ENCODE results near the gene OR51A2. TPM values are rescaled to one million over a fixed set of nuclear protein-coding genes. Genes with fewer than 3 reads are reported as not detected.

OR51A2 gene
- total RNA-seq: not detected in 2 replicates

GRCh38 chr11:4955613-4956012 is at the start of gene OR51A2:
TSS of gene OR51A2 (minus strand) at chr11:4955713. CDS start at chr11:4955713, 0 bp downstream.

GRCh38 chr11:4994551-4994950 is 39.0 kb upstream of the OR51A2 start, which contains the start of gene OR51L1:
TSS of gene OR51L1 (plus strand) at chr11:4994851. CDS start at chr11:4998983, 4,132 bp downstream.

GRCh38 chr11:4947505-4947904 is 8.0 kb downstream of the OR51A2 start, which contains the start of gene OR51A4:
TSS of gene OR51A4 (minus strand) at chr11:4947605. CDS start at chr11:4947100, 505 bp downstream.

GRCh38 chr11:4924239-4924638 is 31.3 kb downstream of the OR51A2 start, which contains the start of gene OR51G1:
TSS of gene OR51G1 (minus strand) at chr11:4924339. CDS start at chr11:4924339, 0 bp downstream.

GRCh38 chr11:4919250-4919649 is 36.3 kb downstream of the OR51A2 start, which contains the start of gene OR51G2:
TSS of gene OR51G2 (minus strand) at chr11:4919350. CDS start at chr11:4915663, 3,687 bp downstream.

Other genes with a start within 250 kb of the OR51A2 start
- gene OR51F1, start 185.8 kb downstream of the OR51A2 start, total RNA-seq: not detected in 2 replicates
- gene OR52R1, start 151.3 kb downstream of the OR51A2 start, total RNA-seq: not detected in 2 replicates
- not detected in 2 replicates for gene OR51F2, start 134.4 kb downstream of the OR51A2 start, total RNA-seq
- not detected in 2 replicates for gene OR51S1, start 106.5 kb downstream of the OR51A2 start, total RNA-seq
- gene OR51T1, start 73.8 kb downstream of the OR51A2 start, total RNA-seq: not detected in 2 replicates
- gene OR51A7, start 51.9 kb downstream of the OR51A2 start, total RNA-seq: not detected in 2 replicates
- not detected in 2 replicates for gene OR51G2, start 36.4 kb downstream of the OR51A2 start, total RNA-seq
- not detected in 2 replicates for gene OR51G1, start 31.4 kb downstream of the OR51A2 start, total RNA-seq
- gene OR51A4, start 8.1 kb downstream of the OR51A2 start, total RNA-seq: not detected in 2 replicates
- gene OR51L1, start 39.1 kb upstream of the OR51A2 start, total RNA-seq: not detected in 2 replicates
- gene OR52J3, start 90.8 kb upstream of the OR51A2 start, total RNA-seq: not detected in 2 replicates
- not detected in 2 replicates for gene OR52E2, start 103.9 kb upstream of the OR51A2 start, total RNA-seq
- not detected in 2 replicates for gene OR52E1, start 113.9 kb upstream of the OR51A2 start, total RNA-seq
- not detected in 2 replicates for gene OR52A5, start 182.6 kb upstream of the OR51A2 start, total RNA-seq
- gene OR52A1, start 199.0 kb upstream of the OR51A2 start, total RNA-seq: not detected in 2 replicates
- gene OR51V1, start 245.0 kb upstream of the OR51A2 start, total RNA-seq: not detected in 2 replicates